Pancreas (tissue), 10 donors: ENCODE measurements around the gene CEP164. TPM values are rescaled to one million over a fixed set of nuclear protein-coding genes. Genes with fewer than 3 reads are reported as not detected.

Experiments
- ATAC-seq, 4 donors: fragments of 200-7000 bp; cut with Tn5 transposase; one replicate each; pipeline versions ENCODE4 v1.8.0 to v1.9.1; 2020; ENCODE audit warnings: mild to moderate bottlenecking in 4 of 4, moderate library complexity in 4 of 4
- DNase-seq, 6 donors: peaks; one replicate each; pipeline ENCODE4 v3.0.0-alpha.2; 2020
- FAIRE-seq: peaks from 2 replicates; lab custom pipeline; 2012; peaks lifted over from hg19 to GRCh38; lab: Jason Lieb, UNC
- H3K27ac ChIP-seq, 4 donors: fragments of 200-600 bp; sonication (generic); 1 replicate in 3 of 4; 2 replicates in 1 of 4; pipeline versions ENCODE4 v1.5.0 to v1.8.0; 2020
- H3K27me3 ChIP-seq, 4 donors: fragments of 200-600 bp; one replicate each; pipeline ENCODE4 v1.8.0; 2021
- H3K36me3 ChIP-seq, 3 donors: fragments of 200-600 bp; sonication (generic) in 1 of 3; one replicate each; pipeline versions ENCODE4 v1.5.0 to v1.8.0; 2020 to 2021
- H3K4me1 ChIP-seq, 3 donors: fragments of 200-600 bp; one replicate each; pipeline ENCODE4 v1.8.0; 2021
- H3K4me3 ChIP-seq, 4 donors: fragments of 200-600 bp; sonication (generic) in 2 of 4; one replicate each; pipeline versions ENCODE4 v1.5.0 to v1.8.0; 2020 to 2021
- H3K9me3 ChIP-seq, 4 donors: fragments of 200-600 bp; one replicate each; pipeline ENCODE4 v1.8.0; 2021
- WGBS, 2 donors: extraction: QIAGEN DNeasy Blood & Tissue Kit; methylation state at CpG; one replicate each; pipeline ENCODE4 v1.1.7; 2013; 5-methylcytosine and 5-hydroxymethylcytosine counted together
- intact Hi-C, 3 donors: fragments of 100-400 bp; cut with DNase I; formaldehyde crosslinking; loops; one replicate each; pipeline versions ENCODE4 v1.11.1 to v1.14.2; 2022
- polyA plus RNA-seq, 2 donors: library from polyadenylated mRNA; stranded (reverse); fragments of 200-250 nt; gene quantifications; one replicate each; pipeline ENCODE4 v1.2.3, GENCODE V29; 2013
- total RNA-seq, 6 donors: library from RNA; stranded (reverse); fragmentation: NEBNext Ultra II Directional in 4 of 6; extraction: Animal tissue kit (Norgen Biotek cat#: 25700) in 4 of 6; gene quantifications; one replicate each; pipeline versions ENCODE4 v1.2.1 to v1.2.4, GENCODE V29; 2021 to 2023
- TF ChIP-seq, protein P1 (sequence below), 4 donors: fragments of 200-600 bp; sonication (generic) in 3 of 4; IDR thresholded peaks; one replicate each; pipeline versions ENCODE4 v1.5.0 to v1.8.0; 2021; ENCODE audit warnings: antibody characterized with exemption in 4 of 4
- donor health status: healthy with polysubstance abuse.
- donor health status: DM: no; HTN: no; CAD: no; lungs with moderate emphysema.
- donor health status: DM: no; HTN: no; CAD: no.
- donor health status: control.
- donor health status: control.
- donor health status: Bipolar disorder and iron deficiency.
- donor health status: DM: yes; HTN: yes; CAD: no.
- donor health status: DM: no; HTN: no; CAD: no.
- donor health status: DM: no; HTN: no; CAD: no.
- donor health status: DM: yes; HTN: yes; CAD: no.

Gene CEP164
- total and polyA plus RNA-seq, 8 donors: 12.9 to 56.3 (median 26.0) TPM

GRCh38 chr11:117337076-117337475 is 9.4 kb downstream of the CEP164 start:
- Histone ChIP-seq H3K4me3 (no peak overlapping the region), H3K4me1 (no peaks in the 10 kb centered on the region), H3K27ac (no peak overlapping the region), H3K9me3 (no peaks in the 10 kb centered on the region), H3K27me3 (no peaks in the 10 kb centered on the region), H3K36me3 (peaks cover 0 to 11% (median 4%) of the 10 kb centered on the region in 3 donors)
- ATAC-seq (no peak), FAIRE-seq (no peak), DNase-seq (no peak)
- WGBS, 2 donors: 97 to 99% methylated on average over 4 of the region's 4 CpGs
- TF ChIP-seq, protein P1, sequence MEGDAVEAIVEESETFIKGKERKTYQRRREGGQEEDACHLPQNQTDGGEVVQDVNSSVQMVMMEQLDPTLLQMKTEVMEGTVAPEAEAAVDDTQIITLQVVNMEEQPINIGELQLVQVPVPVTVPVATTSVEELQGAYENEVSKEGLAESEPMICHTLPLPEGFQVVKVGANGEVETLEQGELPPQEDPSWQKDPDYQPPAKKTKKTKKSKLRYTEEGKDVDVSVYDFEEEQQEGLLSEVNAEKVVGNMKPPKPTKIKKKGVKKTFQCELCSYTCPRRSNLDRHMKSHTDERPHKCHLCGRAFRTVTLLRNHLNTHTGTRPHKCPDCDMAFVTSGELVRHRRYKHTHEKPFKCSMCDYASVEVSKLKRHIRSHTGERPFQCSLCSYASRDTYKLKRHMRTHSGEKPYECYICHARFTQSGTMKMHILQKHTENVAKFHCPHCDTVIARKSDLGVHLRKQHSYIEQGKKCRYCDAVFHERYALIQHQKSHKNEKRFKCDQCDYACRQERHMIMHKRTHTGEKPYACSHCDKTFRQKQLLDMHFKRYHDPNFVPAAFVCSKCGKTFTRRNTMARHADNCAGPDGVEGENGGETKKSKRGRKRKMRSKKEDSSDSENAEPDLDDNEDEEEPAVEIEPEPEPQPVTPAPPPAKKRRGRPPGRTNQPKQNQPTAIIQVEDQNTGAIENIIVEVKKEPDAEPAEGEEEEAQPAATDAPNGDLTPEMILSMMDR (IDR thresholded peaks at IDR 0.05): no peak
- intact Hi-C loops: no loop called here

GRCh38 chr11:117345039-117345438 is 17.4 kb downstream of the CEP164 start:
- Histone ChIP-seq H3K36me3 (peaks cover 0 to 28% (median 7%) of the 10 kb centered on the region in 3 donors), H3K4me3 (no peak overlapping the region), H3K27ac (no peak overlapping the region), H3K9me3 (no peaks in the 10 kb centered on the region), H3K27me3 (no peaks in the 10 kb centered on the region), H3K4me1 (no peaks in the 10 kb centered on the region)
- FAIRE-seq (no peak), DNase-seq (no peak), ATAC-seq (no peak)
- TF ChIP-seq, protein P1 (IDR thresholded peaks at IDR 0.05): no peak
- WGBS, 2 donors: 88 to 93% methylated on average over 2 of the region's 2 CpGs
- intact Hi-C loops: no loop called here

GRCh38 chr11:117354550-117354949 is 26.9 kb downstream of the CEP164 start:
- DNase-seq (no peak), FAIRE-seq (no peak), ATAC-seq (no peak)
- H3K27me3 ChIP-seq: no peaks in the 10 kb centered on the region
- H3K4me1 ChIP-seq: no peaks in the 10 kb centered on the region
- intact Hi-C loops: no loop called here
- no peaks in the 10 kb centered on the region for H3K9me3 ChIP-seq
- peaks cover 0 to 44% (median 0%) of the 10 kb centered on the region in 3 donors for H3K36me3 ChIP-seq
- TF ChIP-seq, protein P1 (IDR thresholded peaks at IDR 0.05): no peak
- 79 to 82% methylated on average over 4 of the region's 4 CpGs for WGBS, 2 donors
- H3K27ac ChIP-seq: no peak overlapping the region
- H3K4me3 ChIP-seq: no peak overlapping the region

- Histone ChIP-seq H3K4me3 (no peak overlapping the region), H3K9me3 (no peaks in the 10 kb centered on the region), H3K4me1 (no peaks in the 10 kb centered on the region), H3K36me3 (peaks cover 0 to 43% (median 0%) of the 10 kb centered on the region in 3 donors), H3K27me3 (no peaks in the 10 kb centered on the region), H3K27ac (no peak overlapping the region)
- TF ChIP-seq, protein P1 (IDR thresholded peaks at IDR 0.05): no peak
- DNase-seq (no peak), ATAC-seq (no peak), FAIRE-seq (no peak)
- intact Hi-C loops: no loop called here
- WGBS, 2 donors: 85 to 96% methylated on average over 9 of the region's 9 CpGs
Measured at GRCh38 chr11:117356126-117356890, 28.7 kb downstream of the CEP164 start.

GRCh38 chr11:117361432-117361831 is 33.8 kb downstream of the CEP164 start:
- Histone ChIP-seq H3K27ac (no peak overlapping the region), H3K4me1 (no peaks in the 10 kb centered on the region), H3K4me3 (no peak overlapping the region), H3K36me3 (peaks cover 0 to 29% (median 3%) of the 10 kb centered on the region in 3 donors), H3K27me3 (no peaks in the 10 kb centered on the region), H3K9me3 (no peaks in the 10 kb centered on the region)
- TF ChIP-seq, protein P1 (IDR thresholded peaks at IDR 0.05): no peak
- 90 to 95% methylated on average over 8 of the region's 8 CpGs for WGBS, 2 donors
- no peak for DNase-seq
- no peak for FAIRE-seq
- no peak for ATAC-seq
- intact Hi-C loops: no loop called here
